Endometrium (tissue), 2 donors: ENCODE data around the gene KCNK6.
"Not testable (repeated sequence)": the region's sequence is repeated elsewhere in the genome, so short reads cannot be mapped to it uniquely, and the experiment has no call there.

Experiments
- FAIRE-seq: peaks from 2 replicates; lab custom pipeline; 2012; peaks lifted over from hg19 to GRCh38; lab: Jason Lieb, UNC
- donor health status: control.
- donor health status: control.

Gene KCNK6

GRCh38 chr19:38324431-38324830 is 4.8 kb downstream of the KCNK6 start:
- FAIRE-seq, result no peak

DNA sequence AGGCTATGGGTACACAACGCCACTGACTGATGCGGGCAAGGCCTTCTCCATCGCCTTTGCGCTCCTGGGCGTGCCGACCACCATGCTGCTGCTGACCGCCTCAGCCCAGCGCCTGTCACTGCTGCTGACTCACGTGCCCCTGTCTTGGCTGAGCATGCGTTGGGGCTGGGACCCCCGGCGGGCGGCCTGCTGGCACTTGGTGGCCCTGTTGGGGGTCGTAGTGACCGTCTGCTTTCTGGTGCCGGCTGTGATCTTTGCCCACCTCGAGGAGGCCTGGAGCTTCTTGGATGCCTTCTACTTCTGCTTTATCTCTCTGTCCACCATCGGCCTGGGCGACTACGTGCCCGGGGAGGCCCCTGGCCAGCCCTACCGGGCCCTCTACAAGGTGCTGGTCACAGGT is 6.9 kb downstream of the KCNK6 start:
- no peak for FAIRE-seq

- FAIRE-seq, result no peak
These were observed 10.0 kb downstream of the KCNK6 start for GRCh38 chr19:38329651-38330050.

GRCh38 chr19:38331728-38332127 is 12.1 kb downstream of the KCNK6 start:
- no peak for FAIRE-seq

DNA sequence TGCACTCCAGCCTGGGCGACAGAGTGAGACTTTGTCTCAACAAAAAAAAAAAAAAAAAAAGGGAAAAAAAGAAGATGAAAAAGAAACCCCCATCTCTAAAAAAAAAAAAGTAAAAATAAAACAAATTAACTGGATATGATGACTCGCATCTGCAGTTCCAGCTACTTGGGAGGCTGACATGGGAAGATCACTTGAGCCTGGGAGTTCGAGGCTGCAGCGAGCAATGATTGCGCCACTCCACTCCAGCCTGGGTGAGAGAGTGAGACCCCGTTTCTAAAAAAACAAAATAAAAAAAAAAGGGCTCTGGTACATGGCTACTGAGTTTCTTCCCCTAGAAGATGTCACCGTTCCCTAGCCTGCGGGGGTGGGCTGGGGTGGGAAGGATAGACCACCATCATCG is 13.6 kb downstream of the KCNK6 start:
- no peak for FAIRE-seq

GRCh38 chr19:38335949-38336637 is 16.4 kb downstream of the KCNK6 start:
- FAIRE-seq, result peak; percentile 89

- FAIRE-seq, result no peak
These were observed 17.2 kb downstream of the KCNK6 start for GRCh38 chr19:38336638-38337359.

DNA sequence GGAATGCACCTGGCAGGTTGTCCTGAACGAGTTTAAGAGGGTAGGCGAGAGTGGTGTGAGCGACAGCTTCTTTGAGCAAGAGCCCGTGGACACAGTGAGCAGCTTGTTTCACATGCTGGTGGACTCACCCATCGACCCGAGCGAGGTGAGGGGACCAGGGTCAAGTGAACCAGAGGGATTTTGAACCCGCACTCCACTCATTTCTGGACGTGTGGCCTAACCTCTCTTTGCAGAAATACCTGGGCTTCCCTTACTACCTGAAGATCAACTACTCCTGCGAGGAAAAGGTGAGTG is 17.7 kb downstream of the KCNK6 start:
- FAIRE-seq, result no peak

GRCh38 chr19:38339011-38339410 is 19.4 kb downstream of the KCNK6 start:
- FAIRE-seq, result not testable (repeated sequence)

DNA sequence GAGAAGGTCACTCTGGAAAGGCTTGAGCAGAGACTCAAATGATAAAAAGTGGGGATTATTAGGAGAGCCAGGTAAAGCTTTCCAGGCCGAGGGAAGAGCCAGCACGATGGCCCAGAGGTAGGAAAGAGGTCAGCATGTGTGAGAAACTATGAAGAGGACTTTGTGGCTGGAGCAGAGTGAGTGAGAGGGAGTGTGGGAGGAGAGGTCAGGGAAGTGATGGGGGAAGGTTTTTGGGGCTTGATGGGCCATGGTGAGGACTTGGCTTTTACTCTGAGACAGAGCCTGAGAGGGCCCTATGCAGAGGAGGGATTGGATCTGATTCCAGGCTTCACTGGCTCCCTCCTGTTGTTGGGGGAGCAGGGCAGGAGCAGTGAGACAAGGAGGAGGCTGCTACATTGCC is 21.3 kb downstream of the KCNK6 start:
- FAIRE-seq, result no peak

DNA sequence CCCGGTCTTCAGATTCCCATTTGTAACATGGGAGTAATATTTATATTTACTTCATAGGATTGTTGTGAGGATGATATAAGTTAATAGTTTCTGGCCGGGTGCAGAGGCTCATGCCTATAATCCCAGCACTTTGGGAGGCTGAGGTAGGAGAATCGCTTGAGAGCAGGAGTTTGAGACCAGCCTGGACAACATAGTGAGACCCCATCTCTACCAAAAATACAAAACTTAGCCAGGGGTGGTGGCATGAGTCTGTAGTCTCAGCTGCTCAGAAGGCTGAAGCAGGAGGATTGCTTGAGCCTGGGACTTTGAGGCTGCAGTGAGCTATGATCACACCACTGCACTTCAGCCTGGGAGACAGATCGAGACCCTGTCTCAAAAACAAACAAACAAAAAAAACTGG is 27.2 kb downstream of the KCNK6 start:
- no peak for FAIRE-seq

GRCh38 chr19:38350883-38351282 is 31.2 kb downstream of the KCNK6 start:
- FAIRE-seq, result no peak

DNA sequence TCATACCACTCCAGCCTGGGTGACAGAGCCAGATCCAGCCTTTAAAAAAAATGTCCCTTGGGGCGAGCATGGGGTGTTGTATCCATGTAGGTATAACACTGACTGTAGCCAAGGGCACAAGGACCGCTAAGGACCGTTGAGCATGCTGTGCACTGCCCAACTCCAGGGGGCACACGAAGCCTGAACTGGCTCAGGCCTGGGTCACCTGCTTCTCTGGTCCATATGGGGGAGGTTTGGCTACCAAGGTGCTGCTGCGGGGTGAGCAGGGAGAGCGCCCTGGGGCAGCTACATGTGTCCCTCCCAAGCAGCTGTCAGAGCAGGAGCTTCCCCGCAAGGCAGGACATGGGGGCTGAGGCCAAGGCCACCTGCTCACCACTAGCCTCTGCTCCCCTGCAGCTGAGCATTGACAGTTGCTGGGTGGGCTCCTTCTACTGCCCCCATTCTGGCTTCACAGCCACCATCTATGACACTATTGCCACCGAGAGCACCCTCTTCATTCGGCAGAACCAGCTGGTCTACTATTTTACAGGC is 32.3 kb downstream of the KCNK6 start:
- FAIRE-seq, result no peak

GRCh38 chr19:38352611-38353010 is 33.0 kb downstream of the KCNK6 start:
- FAIRE-seq, result no peak

DNA sequence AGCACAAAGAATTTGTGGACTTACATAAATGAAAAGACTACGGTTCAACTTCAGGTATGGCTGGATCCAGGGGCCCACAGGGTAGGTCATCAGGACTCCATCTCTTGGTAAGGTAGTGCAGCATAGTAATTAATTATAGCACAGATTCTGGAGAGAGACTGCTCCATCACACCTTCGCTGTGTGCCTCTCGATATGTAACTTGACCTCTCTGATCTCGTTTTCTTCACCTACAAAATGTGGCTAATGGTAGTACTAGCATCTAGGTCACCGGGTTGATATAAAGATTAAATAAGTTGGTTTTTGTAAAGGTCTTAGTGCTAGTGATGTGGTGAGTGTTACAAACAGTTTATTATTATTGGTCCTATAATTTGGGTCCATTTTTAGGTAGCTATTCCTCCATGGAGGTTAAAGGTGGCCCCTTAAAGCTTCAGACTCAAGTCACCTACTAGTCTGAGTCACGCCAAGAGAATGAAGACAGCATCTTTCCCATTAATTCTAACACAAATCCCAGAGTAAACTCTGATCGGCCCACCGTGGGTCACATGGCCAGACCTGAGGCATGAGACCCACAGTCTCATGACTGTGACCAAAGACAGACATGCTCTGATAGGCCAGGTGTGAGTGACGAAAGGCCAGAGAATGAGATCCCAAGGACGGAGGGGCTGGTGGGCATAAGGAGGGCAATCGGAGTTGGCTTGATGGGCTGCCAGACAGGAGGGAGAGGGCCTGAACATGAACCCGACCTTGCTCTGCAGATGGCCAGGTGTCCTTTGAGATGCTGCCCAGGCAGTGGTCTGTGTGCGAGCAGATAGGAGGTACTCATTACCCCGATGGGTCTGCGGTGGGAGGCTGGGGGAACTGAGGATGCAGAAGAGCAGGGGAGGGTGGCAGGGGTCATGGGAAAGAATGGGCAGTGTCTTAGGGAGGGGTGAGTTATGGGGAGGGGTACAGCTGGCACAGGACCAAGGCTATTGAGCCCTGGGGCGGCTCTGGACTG is 36.4 kb downstream of the KCNK6 start:
- FAIRE-seq, result no peak

DNA sequence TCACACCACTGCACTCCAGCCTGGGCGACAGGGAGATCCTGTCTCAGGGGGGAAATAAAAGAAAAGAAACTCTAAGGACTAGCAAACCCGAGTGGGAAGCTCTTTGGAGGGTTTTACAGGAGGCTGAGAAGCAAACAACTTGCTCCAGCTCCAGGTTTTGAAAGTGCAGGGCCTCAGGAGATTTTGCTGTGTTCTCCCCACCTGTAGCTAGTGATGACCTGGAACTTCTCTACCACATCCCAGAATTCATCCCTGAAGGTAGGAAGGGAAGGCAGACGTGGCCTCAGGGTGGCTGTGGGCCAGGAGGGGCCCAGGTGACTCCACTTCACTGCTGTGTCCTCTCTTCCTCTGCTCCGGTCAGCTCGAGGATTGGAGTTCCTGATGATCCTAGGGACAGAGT is 38.4 kb downstream of the KCNK6 start:
- no peak for FAIRE-seq

DNA sequence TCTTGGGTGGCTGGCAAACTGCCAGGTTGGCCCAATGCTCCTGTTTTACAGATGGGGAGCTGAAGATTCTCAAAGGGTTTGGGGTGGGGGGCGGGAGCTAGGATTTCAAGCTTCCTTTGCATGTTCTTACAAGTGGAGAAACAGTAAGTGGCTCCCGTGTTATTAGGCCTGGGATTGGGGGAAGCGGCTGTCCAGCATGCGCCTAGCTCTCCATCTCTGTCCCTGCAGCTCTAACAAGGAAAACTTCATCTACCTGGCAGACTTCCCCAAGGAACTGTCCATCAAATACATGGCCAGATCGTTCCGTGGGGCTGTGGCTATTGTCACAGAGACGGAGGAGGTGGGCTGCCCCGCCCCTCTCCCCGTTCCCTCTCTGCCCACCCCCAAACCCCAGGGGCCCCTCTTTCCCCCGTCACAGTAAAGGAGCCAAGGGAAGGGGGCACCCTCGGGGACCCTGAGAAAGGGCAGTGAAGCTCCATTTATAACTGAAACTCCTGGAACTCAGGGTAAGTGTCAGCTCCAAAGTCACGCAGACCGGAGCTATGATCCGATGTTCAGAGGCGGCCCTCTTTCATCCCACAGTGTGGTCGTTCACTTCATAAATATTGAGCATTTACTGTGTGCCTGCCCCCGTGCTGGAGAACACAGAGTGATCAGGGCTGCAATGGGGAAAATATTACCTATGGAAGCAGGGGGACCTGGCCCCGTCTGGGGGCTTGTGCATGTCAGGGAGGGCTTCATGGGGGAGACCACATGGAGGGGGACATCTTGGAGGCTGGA is 39.8 kb downstream of the KCNK6 start:
- FAIRE-seq, result no peak

- no peak for FAIRE-seq
These were observed 40.7 kb downstream of the KCNK6 start for GRCh38 chr19:38360351-38360750.

GRCh38 chr19:38360839-38361631 is 41.4 kb downstream of the KCNK6 start:
- FAIRE-seq, result no peak

GRCh38 chr19:38361633-38362075 is 42.0 kb downstream of the KCNK6 start:
- FAIRE-seq, result no peak
